Stimulated activated CD8-positive, alpha-beta memory T cell treated with anti-CD3 and anti-CD28 coated beads, Interleukin-4, amount 100 ng/mL, for 48 hours (primary cell): ENCODE data around the gene LIMCH1.
A peak's percentile ranks its signal among the peaks of the same experiment; 100 is the strongest.
"Not testable (repeated sequence)": the region's sequence is repeated elsewhere in the genome, so short reads cannot be mapped to it uniquely, and the experiment has no call there.

Experiments
- DNase-seq: peaks from one replicate; pipeline ENCODE4 v3.0.0-alpha.2; 2020

LIMCH1 gene

GRCh38 chr4:41611881-41612871, 74.2 kb downstream of the LIMCH1 start:
- DNase-seq, result no peak

- DNase-seq, result no peak
Measured at GRCh38 chr4:41613386-41613785, 75.4 kb downstream of the LIMCH1 start.

- DNase-seq, result no peak
Measured at GRCh38 chr4:41613821-41614220, 75.9 kb downstream of the LIMCH1 start.

GRCh38 chr4:41614519-41614918, 76.6 kb downstream of the LIMCH1 start:
- DNase-seq, result no peak

GRCh38 chr4:41619161-41619560, 81.2 kb downstream of the LIMCH1 start:
- no peak for DNase-seq

GRCh38 chr4:41620594-41621256, 82.8 kb downstream of the LIMCH1 start:
- no peak for DNase-seq

GRCh38 chr4:41622787-41623186, 84.8 kb downstream of the LIMCH1 start:
- DNase-seq, result no peak

- DNase-seq, result no peak
Measured at GRCh38 chr4:41624765-41625164, 86.8 kb downstream of the LIMCH1 start.

- DNase-seq, result no peak
Measured at GRCh38 chr4:41625531-41625930, 87.6 kb downstream of the LIMCH1 start.

GRCh38 chr4:41628936-41629335, 91.0 kb downstream of the LIMCH1 start:
- no peak for DNase-seq

GRCh38 chr4:41631523-41631922, 93.6 kb downstream of the LIMCH1 start:
- no peak for DNase-seq

- DNase-seq, result no peak
Measured at GRCh38 chr4:41632481-41633073, 94.6 kb downstream of the LIMCH1 start.

GRCh38 chr4:41633321-41633720, 95.4 kb downstream of the LIMCH1 start:
- no peak for DNase-seq

- no peak for DNase-seq
Measured at GRCh38 chr4:41635441-41635840, 97.5 kb downstream of the LIMCH1 start.

- no peak for DNase-seq
Measured at GRCh38 chr4:41638203-41638602, 100.2 kb downstream of the LIMCH1 start.

- no peak for DNase-seq
Measured at GRCh38 chr4:41638866-41639265, 100.9 kb downstream of the LIMCH1 start.

- no peak for DNase-seq
Measured at GRCh38 chr4:41639291-41639690, 101.3 kb downstream of the LIMCH1 start.

- DNase-seq, result no peak
Measured at GRCh38 chr4:41640906-41641305, 102.9 kb downstream of the LIMCH1 start.

GRCh38 chr4:41642746-41643145, 104.8 kb downstream of the LIMCH1 start:
- DNase-seq, result not testable (repeated sequence)

- DNase-seq, result no peak
Measured at GRCh38 chr4:41643331-41643730, 105.4 kb downstream of the LIMCH1 start.

GRCh38 chr4:41644288-41644914, 106.4 kb downstream of the LIMCH1 start:
- peak; percentile 60 for DNase-seq

- no peak for DNase-seq
Measured at GRCh38 chr4:41644915-41645295, 106.9 kb downstream of the LIMCH1 start.

- DNase-seq, result no peak
Measured at GRCh38 chr4:41645728-41646390, 107.9 kb downstream of the LIMCH1 start.
